Measurements from ENCODE around the gene SEZ6. TPM values are rescaled to one million over a fixed set of nuclear protein-coding genes. Genes with fewer than 3 reads are reported as not detected.
A peak's percentile ranks its signal among the peaks of the same experiment; 100 is the strongest.

Gene SEZ6
- total and polyA plus RNA-seq, 2 donors (not counting 1 experiment from before 2014, with no cell fraction given) = not detected

DNA sequence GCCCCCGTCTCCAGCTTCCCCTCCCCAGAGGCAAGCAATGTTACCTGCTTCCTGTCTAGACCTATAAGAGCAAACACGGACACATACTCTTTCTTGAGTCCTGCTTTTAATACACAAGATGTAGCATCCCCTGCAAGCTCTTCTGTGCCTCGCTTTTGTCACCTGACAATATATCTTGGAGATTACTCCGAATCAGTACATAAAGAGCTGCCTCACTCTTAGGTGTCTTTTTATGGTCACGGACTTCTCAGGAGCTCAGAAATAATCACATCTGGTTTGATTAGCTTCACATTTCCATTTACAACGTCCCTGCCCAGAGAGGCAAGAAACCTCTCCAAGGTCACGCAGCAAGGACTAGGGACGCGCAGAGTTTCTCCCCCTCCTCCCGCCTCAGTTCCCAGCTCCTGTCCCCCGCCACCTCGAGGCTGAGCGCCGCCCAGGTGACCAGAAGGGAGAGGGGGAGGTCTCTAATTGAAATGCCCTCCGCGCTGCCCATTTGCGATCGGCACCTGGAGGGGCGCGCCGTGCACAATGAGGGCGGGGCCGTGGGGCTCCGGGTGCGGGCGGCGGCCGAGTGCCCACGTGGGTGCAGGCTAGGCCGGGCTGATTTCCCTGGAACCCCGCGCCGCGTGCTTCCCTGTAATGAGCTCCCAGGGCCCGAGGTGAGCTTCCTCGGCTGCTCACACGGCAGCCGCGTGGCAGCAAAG, 13.8 kb upstream of the SEZ6 start:
- Histone ChIP-seq H3K79me2 (ENCODE audit: control insufficient read depth, insufficient read depth, low read length) (no peaks in the 10 kb centered on the region), H2AFZ (ENCODE audit: low read length) (no peak overlapping the region), H3K36me3 (ENCODE audit: control insufficient read depth, insufficient read depth, low read length) (no peaks in the 10 kb centered on the region), H3K27me3 (ENCODE audit: control insufficient read depth, insufficient read depth, low read length) (peaks cover 53% of the 10 kb centered on the region), H3K9me3 (ENCODE audit: control insufficient read depth, insufficient read depth, low read depth, low read length) (no peaks in the 10 kb centered on the region), H4K20me1 (ENCODE audit: control insufficient read depth, extremely low read depth, insufficient read depth, low read length) (no peaks in the 10 kb centered on the region), H3K27ac (ENCODE audit: insufficient read depth, low read length) (no peak overlapping the region), H3K9ac (ENCODE audit: insufficient read depth, low read length) (no peak overlapping the region), H3K4me3 (replicated peaks in 1 of 4; ENCODE audit: control extremely low read depth in 1 of 4, insufficient read depth in 1 of 4, low read depth in 3 of 4, low read length in 4 of 4) (no peak overlapping the region), H3K4me1 (ENCODE audit: control insufficient read depth, extremely low read depth, insufficient read depth, low read length) (no peaks in the 10 kb centered on the region), H3K4me2 (ENCODE audit: extremely low read depth, insufficient read depth, low read length) (no peak overlapping the region)
- no peak for DNase-seq (ENCODE audit: low read depth in 2 of 2)
- TF ChIP-seq, protein P1, sequence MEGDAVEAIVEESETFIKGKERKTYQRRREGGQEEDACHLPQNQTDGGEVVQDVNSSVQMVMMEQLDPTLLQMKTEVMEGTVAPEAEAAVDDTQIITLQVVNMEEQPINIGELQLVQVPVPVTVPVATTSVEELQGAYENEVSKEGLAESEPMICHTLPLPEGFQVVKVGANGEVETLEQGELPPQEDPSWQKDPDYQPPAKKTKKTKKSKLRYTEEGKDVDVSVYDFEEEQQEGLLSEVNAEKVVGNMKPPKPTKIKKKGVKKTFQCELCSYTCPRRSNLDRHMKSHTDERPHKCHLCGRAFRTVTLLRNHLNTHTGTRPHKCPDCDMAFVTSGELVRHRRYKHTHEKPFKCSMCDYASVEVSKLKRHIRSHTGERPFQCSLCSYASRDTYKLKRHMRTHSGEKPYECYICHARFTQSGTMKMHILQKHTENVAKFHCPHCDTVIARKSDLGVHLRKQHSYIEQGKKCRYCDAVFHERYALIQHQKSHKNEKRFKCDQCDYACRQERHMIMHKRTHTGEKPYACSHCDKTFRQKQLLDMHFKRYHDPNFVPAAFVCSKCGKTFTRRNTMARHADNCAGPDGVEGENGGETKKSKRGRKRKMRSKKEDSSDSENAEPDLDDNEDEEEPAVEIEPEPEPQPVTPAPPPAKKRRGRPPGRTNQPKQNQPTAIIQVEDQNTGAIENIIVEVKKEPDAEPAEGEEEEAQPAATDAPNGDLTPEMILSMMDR (conservative IDR thresholded peaks at IDR 0.05 in 1 of 2, IDR thresholded peaks at IDR 0.05 in 1 of 2; ENCODE audit: low read depth in 1 of 2, low read length in 2 of 2) = no peak
- peak; percentile 70 for TF ChIP-seq EZH2 (IDR thresholded peaks at IDR 0.05; ENCODE audit: low read length, missing control alignments)

DNA sequence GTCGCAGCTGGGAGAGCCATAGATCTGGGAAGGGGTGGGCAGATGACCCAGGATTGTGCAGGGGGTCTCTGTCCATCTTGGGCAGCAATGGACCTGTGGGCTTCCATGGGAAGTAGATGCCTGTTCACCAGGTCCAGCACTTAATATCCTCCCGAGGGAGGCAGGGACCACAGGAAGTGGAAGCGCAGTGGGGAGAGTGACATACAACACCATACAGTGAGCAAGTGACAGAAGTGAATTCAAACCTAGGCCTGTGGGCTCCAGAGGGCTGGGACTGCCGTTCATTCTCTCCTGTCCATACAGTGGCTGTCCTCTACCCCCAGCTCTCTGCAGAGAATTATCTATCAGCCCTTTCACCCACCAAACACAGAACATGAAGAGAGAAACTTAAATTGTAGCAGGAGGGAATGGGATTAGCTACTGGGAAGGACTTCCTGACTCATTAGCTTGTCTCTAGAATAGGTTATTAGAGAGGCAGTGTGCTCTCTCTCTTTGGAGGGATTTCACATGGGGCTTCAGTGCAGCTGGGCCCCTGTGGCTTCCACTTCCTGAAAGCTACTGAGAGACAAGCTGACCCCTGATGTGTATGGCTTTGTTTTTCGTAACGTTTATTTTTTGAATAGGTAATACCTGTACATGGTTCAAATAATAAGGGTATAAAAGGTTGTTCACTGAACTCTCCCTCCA, 13.1 kb upstream of the SEZ6 start:
- Histone ChIP-seq H4K20me1 (ENCODE audit: control insufficient read depth, extremely low read depth, insufficient read depth, low read length) (no peaks in the 10 kb centered on the region), H3K4me1 (ENCODE audit: control insufficient read depth, extremely low read depth, insufficient read depth, low read length) (no peaks in the 10 kb centered on the region), H3K27ac (ENCODE audit: insufficient read depth, low read length) (no peak overlapping the region), H3K9ac (ENCODE audit: insufficient read depth, low read length) (no peak overlapping the region), H3K79me2 (ENCODE audit: control insufficient read depth, insufficient read depth, low read length) (no peaks in the 10 kb centered on the region), H3K36me3 (ENCODE audit: control insufficient read depth, insufficient read depth, low read length) (no peaks in the 10 kb centered on the region), H3K27me3 (ENCODE audit: control insufficient read depth, insufficient read depth, low read length) (peaks cover 51% of the 10 kb centered on the region), H3K4me2 (ENCODE audit: extremely low read depth, insufficient read depth, low read length) (no peak overlapping the region), H2AFZ (ENCODE audit: low read length) (no peak overlapping the region), H3K4me3 (replicated peaks in 1 of 4; ENCODE audit: control extremely low read depth in 1 of 4, insufficient read depth in 1 of 4, low read depth in 3 of 4, low read length in 4 of 4) (no peak overlapping the region), H3K9me3 (ENCODE audit: control insufficient read depth, insufficient read depth, low read depth, low read length) (no peaks in the 10 kb centered on the region)
- TF ChIP-seq, protein P1 (conservative IDR thresholded peaks at IDR 0.05 in 1 of 2, IDR thresholded peaks at IDR 0.05 in 1 of 2; ENCODE audit: low read depth in 1 of 2, low read length in 2 of 2) = no peak
- DNase-seq (ENCODE audit: low read depth in 2 of 2) = no peak

DNA sequence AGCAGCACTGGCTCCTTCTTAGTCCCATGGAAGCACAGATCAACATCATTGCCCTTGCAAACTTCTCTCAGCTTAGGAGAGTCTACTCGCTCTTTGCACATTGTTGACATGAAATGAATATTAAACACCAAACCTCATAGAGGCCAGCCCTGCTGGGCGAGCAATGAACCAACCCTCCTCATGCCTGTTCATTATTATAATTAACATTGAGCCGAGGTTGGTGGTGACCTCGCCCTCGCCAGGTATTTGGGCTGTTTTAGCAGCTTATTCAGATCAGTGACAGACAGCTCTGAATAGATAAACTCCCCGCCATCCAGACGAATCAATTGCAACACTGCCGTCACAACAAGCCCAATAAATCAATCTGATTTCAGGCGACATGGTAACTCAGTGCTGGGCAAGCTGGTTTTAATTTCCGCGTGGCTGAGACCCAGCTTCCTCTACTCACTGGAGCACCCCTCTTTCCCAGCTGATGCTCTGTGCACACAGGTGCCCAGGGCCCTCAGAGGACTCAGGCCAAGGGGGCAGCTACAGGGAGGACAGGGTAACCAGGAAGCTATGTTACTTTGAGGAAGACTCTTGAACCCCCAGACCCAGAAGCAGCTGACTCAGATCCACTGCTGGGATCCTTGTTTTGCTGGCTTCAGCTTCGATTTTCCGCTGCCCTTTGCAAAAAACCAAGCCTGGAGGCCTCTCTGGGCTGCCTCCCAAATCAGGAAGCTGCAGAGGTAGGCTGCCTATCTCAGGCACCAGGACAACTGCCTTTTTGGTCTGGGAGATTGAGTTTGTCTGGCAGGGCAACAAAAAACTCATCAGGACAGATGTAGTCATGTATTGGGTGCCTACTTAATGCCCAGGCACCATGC, 10.7 kb upstream of the SEZ6 start:
- no peak overlapping the region for H3K27ac ChIP-seq (ENCODE audit: insufficient read depth, low read length)
- H3K9ac ChIP-seq (ENCODE audit: insufficient read depth, low read length) = no peak overlapping the region
- no peaks in the 10 kb centered on the region for H3K9me3 ChIP-seq (ENCODE audit: control insufficient read depth, insufficient read depth, low read depth, low read length)
- DNase-seq (ENCODE audit: low read depth in 2 of 2) = no peak
- H3K36me3 ChIP-seq (ENCODE audit: control insufficient read depth, insufficient read depth, low read length) = no peaks in the 10 kb centered on the region
- no peaks in the 10 kb centered on the region for H3K4me1 ChIP-seq (ENCODE audit: control insufficient read depth, extremely low read depth, insufficient read depth, low read length)
- H3K27me3 ChIP-seq (ENCODE audit: control insufficient read depth, insufficient read depth, low read length) = peaks cover 42% of the 10 kb centered on the region
- no peaks in the 10 kb centered on the region for H3K79me2 ChIP-seq (ENCODE audit: control insufficient read depth, insufficient read depth, low read length)
- TF ChIP-seq, protein P1 (conservative IDR thresholded peaks at IDR 0.05 in 1 of 2, IDR thresholded peaks at IDR 0.05 in 1 of 2; ENCODE audit: low read depth in 1 of 2, low read length in 2 of 2) = no peak
- no peak for TF ChIP-seq EZH2 (IDR thresholded peaks at IDR 0.05; ENCODE audit: low read length, missing control alignments)
- H2AFZ ChIP-seq (ENCODE audit: low read length) = no peak overlapping the region
- H3K4me2 ChIP-seq (ENCODE audit: extremely low read depth, insufficient read depth, low read length) = no peak overlapping the region
- no peaks in the 10 kb centered on the region for H4K20me1 ChIP-seq (ENCODE audit: control insufficient read depth, extremely low read depth, insufficient read depth, low read length)
- H3K4me3 ChIP-seq (replicated peaks in 1 of 4; ENCODE audit: control extremely low read depth in 1 of 4, insufficient read depth in 1 of 4, low read depth in 3 of 4, low read length in 4 of 4) = no peak overlapping the region
